ENCODE measurements around the gene BNC2.

DNA sequence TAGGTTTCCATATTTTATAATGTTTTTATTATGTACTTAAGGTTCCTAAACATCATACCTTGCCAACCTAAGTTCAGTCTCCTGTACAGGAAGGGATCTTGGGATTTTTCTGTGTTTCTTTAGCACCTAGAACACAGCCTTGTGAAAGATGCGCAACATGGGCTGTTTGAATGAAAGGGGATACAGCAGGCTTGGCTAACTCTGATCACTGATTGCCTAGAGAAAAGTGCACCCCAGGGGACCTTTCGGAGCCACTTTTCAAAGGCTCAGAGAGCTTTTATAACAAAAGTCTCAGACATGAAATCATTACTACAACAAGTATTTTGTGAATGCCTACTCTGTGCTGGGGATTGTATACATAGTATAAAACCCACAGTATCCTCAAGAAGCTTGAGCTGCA lies 261.6 kb downstream of the BNC2 start:
- TF ChIP-seq CTCF (IDR thresholded peaks at IDR 0.05; ENCODE audit: poor library complexity), result no peak
- no peak for TF ChIP-seq EZH2 (IDR thresholded peaks at IDR 0.05; ENCODE audit: borderline replicate concordance)
- TF ChIP-seq EZH2phosphoT487 (IDR thresholded peaks at IDR 0.05; ENCODE audit: low read depth, severe bottlenecking, unreplicated experiment), result no peak
